HG02943 (cell line): Measurements from ENCODE around the gene SAMD4A.
A peak's percentile ranks its signal among the peaks of the same experiment; 100 is the strongest.

Source experiments
- ATAC-seq: cut with Tn5 transposase; IDR thresholded peaks from one replicate; pipeline ENCODE4 v1.9.1; 2021; ENCODE audit warnings: mild to moderate bottlenecking, low read depth, moderate library complexity; ENCODE audit not compliant: unreplicated experiment

SAMD4A gene

GRCh38 chr14:54774824-54775223 is 207.9 kb downstream of the SAMD4A start:
- ATAC-seq = no peak

GRCh38 chr14:54775486-54776140 is 208.7 kb downstream of the SAMD4A start:
- ATAC-seq = no peak

GRCh38 chr14:54776361-54777001 is 209.6 kb downstream of the SAMD4A start:
- ATAC-seq = no peak

- ATAC-seq = no peak
These were observed 210.5 kb downstream of the SAMD4A start for GRCh38 chr14:54777395-54777794.

DNA sequence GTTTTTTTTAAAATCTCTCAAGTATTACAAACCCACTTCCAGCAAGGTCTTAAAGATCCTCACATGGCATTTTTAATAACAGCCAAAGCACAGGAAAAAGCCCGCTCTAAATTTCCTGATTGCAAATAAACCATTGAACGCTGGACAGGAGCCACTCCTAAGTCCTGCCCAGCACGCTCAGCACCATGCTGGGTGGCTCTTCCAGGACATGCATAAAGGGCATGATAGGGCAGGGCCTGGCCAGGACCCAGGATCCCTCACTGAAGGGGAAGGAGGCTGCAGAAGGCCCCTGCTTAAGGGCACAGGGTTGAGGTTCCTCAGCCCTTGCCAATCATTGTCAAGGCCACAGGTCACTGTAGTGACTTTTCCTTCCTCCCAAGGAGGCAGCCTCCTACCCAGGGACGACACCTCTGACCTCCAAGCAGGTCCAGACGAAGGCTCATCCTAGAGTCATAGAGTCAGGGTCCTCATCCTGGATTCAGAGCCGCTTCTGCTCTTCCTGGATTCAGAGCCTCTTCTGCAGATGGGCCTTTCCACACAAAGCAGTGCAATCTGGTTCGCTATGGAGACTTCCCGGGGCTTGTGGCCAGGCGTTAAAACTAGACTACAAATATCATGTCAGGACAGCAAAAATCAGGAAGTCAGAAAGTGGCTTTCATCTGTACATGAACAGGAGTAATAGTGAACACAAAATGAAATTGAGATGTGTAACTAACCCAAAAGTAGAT is 211.9 kb downstream of the SAMD4A start:
- ATAC-seq = no peak

GRCh38 chr14:54781080-54781479 is 214.2 kb downstream of the SAMD4A start:
- no peak for ATAC-seq

- ATAC-seq = no peak
These were observed 215.2 kb downstream of the SAMD4A start for GRCh38 chr14:54781961-54782750.

DNA sequence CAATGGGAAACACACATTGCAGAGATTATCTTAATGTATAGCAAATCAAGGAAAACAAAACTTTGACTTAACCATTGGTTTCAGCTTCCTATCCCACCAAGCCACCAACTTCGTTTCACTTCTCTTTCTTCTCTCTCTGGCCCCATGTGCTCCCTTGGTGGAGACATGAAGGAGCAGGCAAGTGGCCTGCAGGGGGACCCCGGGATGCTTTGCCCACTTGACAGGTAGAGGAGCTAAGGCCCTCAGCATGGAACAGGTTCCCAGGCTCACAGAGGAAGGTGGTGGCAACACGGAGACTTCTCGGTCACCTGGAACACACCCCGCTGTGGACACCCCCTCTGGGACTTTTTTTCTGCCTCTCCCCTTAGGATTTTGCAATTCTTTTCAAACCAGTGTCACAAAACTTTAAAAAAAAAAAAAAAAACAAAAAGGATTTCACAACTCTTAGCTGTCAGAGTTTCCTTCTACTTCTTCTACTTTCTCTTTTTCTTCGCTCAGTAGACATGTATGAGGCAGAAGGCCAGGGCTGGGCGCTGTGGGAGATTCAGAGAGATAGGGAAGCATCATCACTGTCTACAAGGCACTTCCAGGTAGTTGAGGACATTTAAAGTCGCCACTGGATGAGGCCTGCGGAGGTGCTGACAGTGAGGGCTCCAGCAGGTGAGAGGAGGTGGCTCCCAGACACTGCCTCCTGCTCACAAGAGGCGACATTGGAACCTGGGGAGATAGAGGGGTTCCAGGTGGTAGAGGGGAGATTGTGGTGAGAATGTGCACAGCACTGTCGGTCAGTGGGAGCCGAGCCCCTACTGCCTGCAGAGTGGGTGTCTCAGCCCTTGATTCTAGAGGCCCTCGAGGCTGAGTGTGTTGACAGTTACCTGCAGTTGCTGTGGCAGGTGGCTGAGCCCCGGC is 216.1 kb downstream of the SAMD4A start:
- ATAC-seq = peak; percentile 71

- no peak for ATAC-seq
These were observed 216.7 kb downstream of the SAMD4A start for GRCh38 chr14:54783660-54784015.

- no peak for ATAC-seq
These were observed 217.1 kb downstream of the SAMD4A start for GRCh38 chr14:54784060-54784459.

- no peak for ATAC-seq
These were observed 217.7 kb downstream of the SAMD4A start for GRCh38 chr14:54784657-54785056.

- ATAC-seq = no peak
These were observed 218.3 kb downstream of the SAMD4A start for GRCh38 chr14:54785136-54785777.

DNA sequence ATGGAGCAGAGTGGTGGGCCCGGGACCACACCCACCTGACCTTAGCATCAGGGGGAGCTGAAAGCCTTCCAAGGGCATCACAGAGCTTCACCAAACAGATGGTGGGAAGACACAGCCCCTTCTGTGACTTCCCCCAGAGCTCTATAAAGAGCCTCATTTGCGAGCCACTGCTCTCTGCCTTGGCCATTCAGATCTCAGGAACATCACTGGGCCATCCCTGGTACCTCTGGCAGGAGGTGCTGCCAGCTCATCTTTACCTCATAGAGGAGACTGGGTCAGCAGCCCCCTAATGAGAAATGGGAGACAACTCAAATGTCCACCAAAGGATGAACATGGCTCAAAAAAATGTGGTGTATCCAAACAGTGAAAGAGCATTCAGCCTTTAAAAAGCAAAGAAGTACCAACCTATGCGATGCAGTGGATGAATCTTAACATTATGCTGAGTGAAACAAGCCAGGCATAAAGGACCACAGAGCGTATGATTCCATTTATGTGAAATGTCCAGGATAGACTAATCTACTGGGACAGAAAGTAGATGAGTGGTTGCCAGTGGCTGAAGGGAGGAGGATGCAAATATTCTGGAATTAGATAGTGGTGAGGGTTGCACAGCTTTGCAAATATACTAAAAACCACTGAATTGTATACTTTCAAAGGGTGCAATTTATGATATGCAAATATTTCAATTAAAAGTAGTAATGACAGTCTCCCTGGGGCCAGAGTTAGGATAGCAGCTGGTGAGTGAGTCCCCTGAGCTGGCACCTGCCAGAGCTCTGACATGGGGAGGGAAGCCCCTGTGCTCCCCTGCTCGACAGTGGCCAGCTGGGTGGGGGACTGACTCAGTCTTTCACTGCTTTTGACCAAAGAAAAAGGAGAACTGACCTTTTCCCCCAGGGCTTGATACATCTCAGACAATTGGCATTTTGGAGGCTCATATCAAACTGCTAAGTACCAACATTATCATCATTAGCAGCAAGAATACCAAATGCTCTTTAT is 219.1 kb downstream of the SAMD4A start:
- no peak for ATAC-seq

GRCh38 chr14:54786838-54787237 is 219.9 kb downstream of the SAMD4A start:
- no peak for ATAC-seq

- no peak for ATAC-seq
These were observed 220.3 kb downstream of the SAMD4A start for GRCh38 chr14:54787261-54787660.

- ATAC-seq = no peak
These were observed 221.8 kb downstream of the SAMD4A start for GRCh38 chr14:54788701-54789100.

- no peak for ATAC-seq
These were observed 222.2 kb downstream of the SAMD4A start for GRCh38 chr14:54789166-54789565.

DNA sequence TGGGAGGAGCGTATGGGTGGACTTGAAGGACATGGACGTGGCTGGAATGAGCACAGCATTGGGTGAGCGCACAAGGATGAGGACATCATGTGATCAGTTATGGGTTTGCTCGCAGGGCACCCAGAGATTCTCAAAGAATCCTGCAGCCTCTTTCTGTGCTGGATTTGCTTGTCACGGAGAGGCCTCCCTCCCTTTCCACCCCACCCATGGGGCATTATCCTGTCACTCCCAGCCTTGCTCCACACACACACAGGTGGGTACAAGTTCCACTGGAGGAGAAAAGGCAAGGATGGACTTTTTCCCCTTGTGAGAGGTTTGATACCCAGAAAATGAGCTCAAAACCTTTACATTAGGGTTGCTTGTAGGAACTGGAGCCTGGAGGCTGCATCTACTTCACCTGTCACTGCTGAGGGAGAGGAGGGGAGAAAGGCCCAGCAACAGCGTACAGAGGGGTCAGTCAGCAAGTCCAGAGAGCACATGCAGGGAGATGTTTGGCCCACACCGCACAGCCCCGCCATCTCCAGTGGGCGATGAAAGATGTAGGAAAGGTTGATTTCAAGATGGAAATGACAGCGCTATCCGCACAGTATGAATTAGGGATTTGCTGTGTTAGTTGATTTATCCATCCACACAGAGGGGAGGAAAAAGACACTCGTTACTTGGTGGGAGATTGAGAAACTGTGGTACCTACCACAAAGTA is 223.0 kb downstream of the SAMD4A start:
- ATAC-seq = no peak
